Mesenchymal stem cell (in vitro differentiated cells and primary cell): ENCODE results near the gene CCNI.

ENCODE experiments used
- DNase-seq: peaks from one replicate; pipeline ENCODE4 v3.0.0-alpha.2; 2013
- H2AFZ ChIP-seq: one replicate; pipeline ENCODE4 v1.6.1; 2013; ENCODE audit warnings: low read depth, mild to moderate bottlenecking, control low read depth, inconsistent platforms, low read length, moderate library complexity
- H2AK5ac ChIP-seq: 2 replicates; pipeline ENCODE4 v1.6.1; 2013; ENCODE audit warnings: low read length, moderate library complexity, mild to moderate bottlenecking, inconsistent platforms; ENCODE audit not compliant: severe bottlenecking
- H2BK120ac ChIP-seq: one replicate; pipeline ENCODE4 v1.6.1; 2013; ENCODE audit warnings: low read depth, mild to moderate bottlenecking, inconsistent platforms, low read length, moderate library complexity
- H2BK12ac ChIP-seq, 2 experiments: one replicate each; pipeline ENCODE4 v1.6.1; 2013; ENCODE audit warnings: inconsistent platforms in 2 of 2, low read length in 2 of 2, mild to moderate bottlenecking in 2 of 2, moderate library complexity in 2 of 2, control low read depth in 1 of 2
- H2BK15ac ChIP-seq: one replicate; pipeline ENCODE4 v1.6.1; 2013; ENCODE audit warnings: mild to moderate bottlenecking, low read depth, inconsistent platforms; ENCODE audit not compliant: poor library complexity, severe bottlenecking
- H2BK5ac ChIP-seq: 2 replicates; pipeline ENCODE4 v1.6.1; 2013; ENCODE audit warnings: low read depth, mild to moderate bottlenecking, low read length, control low read depth, inconsistent platforms; ENCODE audit not compliant: poor library complexity, severe bottlenecking
- H3K14ac ChIP-seq, 2 experiments: one replicate each; pipeline ENCODE4 v1.6.1; 2013; ENCODE audit warnings: inconsistent platforms in 2 of 2, low read length in 2 of 2, control low read depth in 1 of 2, mild to moderate bottlenecking in 1 of 2, moderate library complexity in 1 of 2
- H3K18ac ChIP-seq, 2 experiments: one replicate each; pipeline ENCODE4 v1.6.1; 2013; ENCODE audit warnings: inconsistent platforms in 2 of 2, low read length in 2 of 2, control low read depth in 1 of 2, low read depth in 1 of 2, mild to moderate bottlenecking in 1 of 2
- H3K23ac ChIP-seq, 2 experiments: one replicate each; pipeline ENCODE4 v1.6.1; 2013; ENCODE audit warnings: inconsistent platforms in 2 of 2, low read length in 2 of 2, mild to moderate bottlenecking in 2 of 2, moderate library complexity in 2 of 2, control low read depth in 1 of 2
- H3K27ac ChIP-seq: 2 replicates; pipeline ENCODE4 v1.5.1; 2013; ENCODE audit warnings: mild to moderate bottlenecking, moderate library complexity, low read length, control low read depth, inconsistent platforms; ENCODE audit not compliant: poor library complexity, severe bottlenecking
- H3K27me3 ChIP-seq, 2 experiments: 2 replicates each; pipeline versions ENCODE4 v1.6.1 to v1.7.0; 2013; ENCODE audit warnings: low read length in 2 of 2, mild to moderate bottlenecking in 2 of 2, moderate library complexity in 2 of 2, control low read depth in 1 of 2, inconsistent platforms in 1 of 2; ENCODE audit not compliant: control insufficient read depth in 1 of 2, insufficient read depth in 1 of 2
- H3K36me3 ChIP-seq, 2 experiments: 2 replicates each; pipeline versions ENCODE4 v1.6.1 to v1.7.0; 2013; ENCODE audit warnings: low read length in 2 of 2, control low read depth in 1 of 2, inconsistent platforms in 1 of 2, low read depth in 1 of 2, mild to moderate bottlenecking in 1 of 2; ENCODE audit not compliant: insufficient read depth in 2 of 2, control insufficient read depth in 1 of 2
- H3K4ac ChIP-seq, 2 experiments: one replicate each; pipeline ENCODE4 v1.6.1; 2013; ENCODE audit warnings: inconsistent platforms in 2 of 2, low read length in 2 of 2, mild to moderate bottlenecking in 2 of 2, moderate library complexity in 2 of 2, control low read depth in 1 of 2, low read depth in 1 of 2
- H3K4me1 ChIP-seq: 2 replicates; pipeline ENCODE4 v1.6.1; 2013; ENCODE audit warnings: low read depth, low read length, control low read depth; ENCODE audit not compliant: control insufficient read depth, insufficient read depth
- H3K4me2 ChIP-seq: 2 replicates; pipeline ENCODE4 v1.6.1; 2013; ENCODE audit warnings: low read length, mild to moderate bottlenecking, inconsistent platforms; ENCODE audit not compliant: poor library complexity, severe bottlenecking
- H3K4me3 ChIP-seq, 2 experiments: 2 replicates each; pipeline versions ENCODE4 v1.5.1 to v1.7.0; 2013; ENCODE audit warnings: low read length in 2 of 2, mild to moderate bottlenecking in 2 of 2, control low read depth in 1 of 2, low read depth in 1 of 2; ENCODE audit not compliant: insufficient read depth in 1 of 2
- H3K79me1 ChIP-seq: replicated peaks from 2 replicates; pipeline ENCODE4 v1.6.1; 2013; ENCODE audit warnings: mild to moderate bottlenecking, control low read depth, low read length, inconsistent platforms; ENCODE audit not compliant: poor library complexity, severe bottlenecking
- H3K9ac ChIP-seq: 2 replicates; pipeline ENCODE4 v1.7.0; 2013; ENCODE audit warnings: mild to moderate bottlenecking, low read length, moderate library complexity
- H3K9me3 ChIP-seq: 2 replicates; pipeline ENCODE4 v1.7.0; 2013; ENCODE audit warnings: mild to moderate bottlenecking, low read length; ENCODE audit not compliant: control insufficient read depth
- H4K8ac ChIP-seq: one replicate; pipeline ENCODE4 v1.6.1; 2013; ENCODE audit warnings: inconsistent platforms, mild to moderate bottlenecking, low read length, moderate library complexity
- H4K91ac ChIP-seq: one replicate; pipeline ENCODE4 v1.6.1; 2013; ENCODE audit warnings: mild to moderate bottlenecking, low read length, inconsistent platforms
- WGBS: methylation state at CpG from one replicate; pipeline ENCODE4 v1.1.7; 2013; ENCODE audit warnings: mixed read lengths; 5-methylcytosine and 5-hydroxymethylcytosine counted together

The CCNI gene

GRCh38 chr4:77121736-77122240, 46.0 kb upstream of the CCNI start:
- no peak overlapping the region for H2BK12ac ChIP-seq

GRCh38 chr4:77120886-77121508, 45.2 kb upstream of the CCNI start:
- Histone ChIP-seq H3K4me1 (no peaks in the 10 kb centered on the region), H4K91ac (no peak overlapping the region), H3K27me3 (peaks cover 0 to 35% of the 10 kb centered on the region in 2 experiments), H3K36me3 (no peaks in the 10 kb centered on the region), H2BK12ac (no peak overlapping the region), H3K4me2 (no peak overlapping the region), H4K8ac (no peak overlapping the region), H2AFZ (no peak overlapping the region), H2BK15ac (no peak overlapping the region), H3K4me3 (no peak overlapping the region), H3K18ac (no peak overlapping the region), H3K27ac (no peak overlapping the region), H2AK5ac (no peak overlapping the region), H3K79me1 (no peaks in the 10 kb centered on the region), H2BK120ac (no peak overlapping the region), H3K4ac (no peak overlapping the region), H2BK5ac (no peak overlapping the region), H3K23ac (no peak overlapping the region), H3K9ac (no peak overlapping the region), H3K14ac (no peak overlapping the region), H3K9me3 (no peaks in the 10 kb centered on the region)
- 88% methylated on average over 7 of the region's 8 CpGs for WGBS
- no peak for DNase-seq

More at GRCh38 chr4:77121736-77122240, 46.0 kb upstream of the CCNI start:
- peaks cover 0 to 35% of the 10 kb centered on the region in 2 experiments for H3K27me3 ChIP-seq
- no peaks in the 10 kb centered on the region for H3K4me1 ChIP-seq
- no peak overlapping the region for H2AFZ ChIP-seq
- H3K36me3 ChIP-seq, result no peaks in the 10 kb centered on the region
- no peak overlapping the region for H3K14ac ChIP-seq
- H3K79me1 ChIP-seq, result no peaks in the 10 kb centered on the region
- H3K9ac ChIP-seq, result no peak overlapping the region
- no peak overlapping the region for H3K4me2 ChIP-seq
- H3K27ac ChIP-seq, result no peak overlapping the region
- H3K4me3 ChIP-seq, result no peak overlapping the region
- no peak overlapping the region for H3K23ac ChIP-seq
- no peak overlapping the region for H2BK5ac ChIP-seq
- H3K18ac ChIP-seq, result no peak overlapping the region
- H4K8ac ChIP-seq, result no peak overlapping the region
- no peak overlapping the region for H2AK5ac ChIP-seq
- WGBS, result 87% methylated on average over 5 of the region's 5 CpGs
- no peak for DNase-seq
- no peak overlapping the region for H2BK15ac ChIP-seq
- no peaks in the 10 kb centered on the region for H3K9me3 ChIP-seq
- no peak overlapping the region for H4K91ac ChIP-seq
- no peak overlapping the region for H3K4ac ChIP-seq
- no peak overlapping the region for H2BK120ac ChIP-seq

- Histone ChIP-seq H3K9ac (no peak overlapping the region), H2AFZ (no peak overlapping the region), H3K79me1 (no peaks in the 10 kb centered on the region), H2AK5ac (no peak overlapping the region), H2BK5ac (no peak overlapping the region), H3K4me2 (no peak overlapping the region), H3K4me3 (no peak overlapping the region), H4K91ac (no peak overlapping the region), H3K4me1 (no peaks in the 10 kb centered on the region), H3K23ac (no peak overlapping the region), H2BK120ac (no peak overlapping the region), H3K27ac (no peak overlapping the region), H3K4ac (no peak overlapping the region), H2BK12ac (no peak overlapping the region), H3K9me3 (no peaks in the 10 kb centered on the region), H3K18ac (no peak overlapping the region), H3K14ac (no peak overlapping the region), H2BK15ac (no peak overlapping the region), H3K27me3 (peaks cover 0 to 21% of the 10 kb centered on the region in 2 experiments), H3K36me3 (no peaks in the 10 kb centered on the region), H4K8ac (no peak overlapping the region)
- DNase-seq, result no peak
These were observed 41.9 kb upstream of the CCNI start for GRCh38 chr4:77117721-77118120.

GRCh38 chr4:77113069-77113468, 37.3 kb upstream of the CCNI start:
- Histone ChIP-seq H3K27me3 (no peaks in the 10 kb centered on the region), H3K36me3 (no peaks in the 10 kb centered on the region), H3K18ac (no peak overlapping the region), H2AFZ (no peak overlapping the region), H4K91ac (no peak overlapping the region), H3K4me2 (no peak overlapping the region), H3K4ac (no peak overlapping the region), H2BK15ac (no peak overlapping the region), H2BK5ac (no peak overlapping the region), H2AK5ac (no peak overlapping the region), H3K23ac (no peak overlapping the region), H3K4me1 (no peaks in the 10 kb centered on the region), H3K14ac (no peak overlapping the region), H2BK120ac (no peak overlapping the region), H2BK12ac (no peak overlapping the region), H3K9ac (no peak overlapping the region), H4K8ac (no peak overlapping the region), H3K79me1 (no peaks in the 10 kb centered on the region), H3K4me3 (no peak overlapping the region), H3K27ac (no peak overlapping the region), H3K9me3 (no peaks in the 10 kb centered on the region)
- 90% methylated on average over 20 of the region's 29 CpGs for WGBS
- no peak for DNase-seq
